ENCODE results near the gene ZBTB6.
A peak's percentile ranks its signal among the peaks of the same experiment; 100 is the strongest.
"Not testable (repeated sequence)": the region's sequence is repeated elsewhere in the genome, so short reads cannot be mapped to it uniquely, and the experiment has no call there.

Gene ZBTB6

DNA sequence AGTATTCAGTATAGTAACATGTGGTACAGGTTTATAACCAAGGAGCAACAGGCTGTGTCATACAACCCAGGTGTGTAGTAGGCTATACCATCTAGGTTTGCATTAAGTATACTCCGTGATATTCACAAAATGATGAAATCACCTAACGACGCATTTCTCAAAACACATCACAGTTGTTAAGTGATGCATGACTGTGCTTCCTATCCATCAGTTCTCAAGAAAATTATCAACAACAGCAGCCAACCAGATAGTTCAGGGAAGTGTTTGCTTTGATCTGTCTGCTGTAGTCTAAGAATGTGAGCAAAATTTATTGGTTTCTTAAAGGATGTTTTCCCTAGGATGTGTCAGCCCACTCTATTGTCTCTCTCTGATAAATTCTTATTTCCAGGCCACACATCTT is 10.8 kb upstream of the ZBTB6 start:
- DNase-seq, result no peak

DNA sequence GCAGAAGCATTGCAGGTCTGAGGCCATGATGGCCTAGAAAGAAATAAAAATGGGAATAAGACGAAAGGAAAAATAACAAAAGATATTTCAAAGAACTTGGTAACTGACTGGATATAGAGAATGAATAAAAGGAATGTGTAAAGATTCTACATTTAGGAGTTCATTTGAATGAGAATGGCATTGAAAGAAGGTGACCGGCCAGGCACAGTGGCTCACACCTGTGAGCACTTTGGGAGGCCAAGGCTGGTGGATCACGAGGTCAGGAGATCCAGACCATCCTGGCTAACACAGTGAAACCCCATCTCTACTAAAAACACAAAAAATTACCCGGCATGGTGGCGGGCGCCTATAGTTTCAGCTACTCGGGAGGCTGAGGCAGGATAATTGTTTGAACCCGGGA is 9.6 kb upstream of the ZBTB6 start:
- DNase-seq, result no peak

- no peak for DNase-seq
These were observed 5.2 kb upstream of the ZBTB6 start for GRCh38 chr9:122918310-122918709.

DNA sequence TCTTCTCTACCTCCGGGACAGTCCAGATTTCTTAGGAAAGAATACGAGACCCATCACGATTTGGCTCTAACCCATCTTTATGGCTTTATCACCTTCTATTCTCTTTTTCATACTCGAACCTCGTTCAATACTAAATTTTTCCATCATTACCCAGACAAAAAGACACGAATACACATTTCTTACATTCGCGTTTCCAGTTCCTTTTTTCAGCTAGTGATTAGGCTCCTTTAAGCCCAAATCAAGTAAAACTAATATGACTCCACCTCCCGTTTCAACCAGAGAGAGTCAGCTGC is 506 bp downstream of the ZBTB6 start:
- no peak for DNase-seq

GRCh38 chr9:122906122-122906521 is 7.0 kb downstream of the ZBTB6 start:
- not testable (repeated sequence) for DNase-seq

- DNase-seq, result peak; percentile 99 to 100
These were observed 8.1 kb downstream of the ZBTB6 start, which contains the start of gene RC3H2 for GRCh38 chr9:122904823-122905710. Gene RC3H2 (minus strand): TSS chr9:122905359. CDS start chr9:122897509, 7,850 bp downstream.

- peak in 1 of 2 donors; percentile 39 for DNase-seq
These were observed 8.7 kb downstream of the ZBTB6 start for GRCh38 chr9:122904466-122904822.

DNA sequence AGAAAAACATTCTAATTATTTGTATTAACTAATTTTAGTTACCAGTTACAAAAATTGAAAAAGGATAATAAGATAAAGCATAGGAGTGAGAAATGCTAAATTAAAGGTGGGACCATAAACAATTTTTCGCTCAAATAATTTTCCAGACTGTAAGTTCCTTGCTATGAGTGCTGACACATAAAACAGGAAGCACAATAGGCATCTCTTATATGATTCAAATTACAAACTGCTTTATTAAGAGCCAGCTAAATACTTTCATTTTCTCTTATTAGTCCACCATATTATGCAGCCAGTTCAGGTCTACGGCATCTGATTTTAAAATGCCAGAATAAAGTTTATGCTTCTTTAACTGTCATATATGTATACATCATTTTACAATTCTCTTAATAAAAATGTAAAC is 12.3 kb downstream of the ZBTB6 start:
- no peak for DNase-seq

GRCh38 chr9:122897969-122898368 is 15.2 kb downstream of the ZBTB6 start:
- no peak for DNase-seq

- no peak for DNase-seq
These were observed 24.6 kb downstream of the ZBTB6 start for GRCh38 chr9:122888480-122888879.

DNA sequence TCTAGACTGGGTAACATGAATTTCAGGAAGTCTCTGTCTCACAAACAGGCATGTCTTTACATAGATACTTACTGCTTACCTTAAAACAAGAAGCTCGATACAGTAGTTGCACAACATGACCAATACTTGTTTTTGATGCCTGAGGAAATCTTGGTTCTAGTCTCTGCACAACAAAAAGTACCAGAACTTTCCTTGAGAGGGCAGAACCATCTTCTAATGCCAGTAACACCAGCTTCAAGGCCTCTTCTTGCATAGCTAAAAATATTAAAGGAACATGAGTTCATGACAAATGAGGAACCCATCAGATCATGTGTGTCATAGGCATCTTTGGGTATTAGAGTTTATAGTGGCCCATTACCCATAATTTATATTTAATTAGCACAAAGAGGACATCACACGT is 30.0 kb downstream of the ZBTB6 start:
- no peak for DNase-seq

GRCh38 chr9:122879443-122879842 is 33.7 kb downstream of the ZBTB6 start:
- no peak for DNase-seq

DNA sequence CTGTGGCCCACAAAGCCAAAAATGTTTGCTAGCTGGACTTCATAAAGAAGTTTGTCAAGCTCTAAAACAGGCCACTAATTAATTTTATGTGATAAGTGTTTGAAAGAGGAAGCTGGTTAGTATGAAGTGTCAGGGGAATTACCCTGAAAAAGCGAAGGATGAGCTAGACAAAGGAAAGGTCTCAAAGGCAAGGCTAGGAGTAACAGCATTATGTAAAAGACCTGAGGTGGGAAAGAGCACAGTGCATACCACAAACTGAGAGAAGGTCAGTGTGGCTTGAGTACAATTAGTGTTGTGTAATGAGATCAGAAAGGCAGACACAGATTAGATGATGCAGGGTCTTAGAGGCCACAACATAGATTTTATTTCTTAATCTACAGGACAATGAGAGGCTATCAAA is 37.6 kb downstream of the ZBTB6 start:
- DNase-seq, result no peak

- not testable (repeated sequence) for DNase-seq
These were observed 45.8 kb downstream of the ZBTB6 start for GRCh38 chr9:122867276-122867675.

DNA sequence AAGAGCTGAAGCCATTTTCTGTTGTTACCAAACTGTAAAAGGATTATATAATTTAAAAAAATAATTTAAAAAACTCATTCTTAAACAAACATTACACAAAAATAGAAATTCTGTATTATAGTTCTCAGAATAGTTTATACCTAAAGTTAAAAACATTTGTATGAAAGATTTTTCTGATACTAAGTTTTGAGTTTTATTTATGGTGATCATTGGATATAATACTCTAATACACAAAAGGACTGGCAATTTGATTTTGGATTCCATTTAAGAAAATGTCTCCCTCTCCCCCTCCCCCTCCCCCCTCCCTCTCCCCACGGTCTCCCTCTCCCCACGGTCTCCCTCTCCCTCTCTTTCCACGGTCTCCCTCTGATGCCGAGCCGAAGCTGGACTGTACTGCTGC is 47.0 kb downstream of the ZBTB6 start:
- no peak for DNase-seq

DNA sequence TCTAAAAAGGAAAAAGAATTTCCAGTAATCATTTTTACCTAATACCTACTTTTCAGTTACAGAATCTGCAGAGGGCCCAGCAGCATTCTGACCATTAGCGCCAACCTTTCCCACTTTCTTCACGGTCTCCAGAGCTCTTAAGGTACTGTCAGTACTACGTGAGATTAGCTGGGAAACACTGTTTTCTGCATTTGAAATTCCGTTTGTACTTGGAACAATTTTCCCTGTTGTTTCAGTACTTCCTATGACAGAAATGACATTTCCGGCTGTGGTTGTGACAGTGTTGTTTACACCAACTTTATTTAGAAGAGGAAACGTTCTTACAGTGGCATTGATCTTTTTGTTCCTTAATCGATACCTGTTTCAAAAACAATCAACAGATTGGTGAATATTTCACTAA is 47.8 kb downstream of the ZBTB6 start:
- no peak for DNase-seq

- no peak for DNase-seq
These were observed 49.7 kb downstream of the ZBTB6 start for GRCh38 chr9:122863407-122863806.

DNA sequence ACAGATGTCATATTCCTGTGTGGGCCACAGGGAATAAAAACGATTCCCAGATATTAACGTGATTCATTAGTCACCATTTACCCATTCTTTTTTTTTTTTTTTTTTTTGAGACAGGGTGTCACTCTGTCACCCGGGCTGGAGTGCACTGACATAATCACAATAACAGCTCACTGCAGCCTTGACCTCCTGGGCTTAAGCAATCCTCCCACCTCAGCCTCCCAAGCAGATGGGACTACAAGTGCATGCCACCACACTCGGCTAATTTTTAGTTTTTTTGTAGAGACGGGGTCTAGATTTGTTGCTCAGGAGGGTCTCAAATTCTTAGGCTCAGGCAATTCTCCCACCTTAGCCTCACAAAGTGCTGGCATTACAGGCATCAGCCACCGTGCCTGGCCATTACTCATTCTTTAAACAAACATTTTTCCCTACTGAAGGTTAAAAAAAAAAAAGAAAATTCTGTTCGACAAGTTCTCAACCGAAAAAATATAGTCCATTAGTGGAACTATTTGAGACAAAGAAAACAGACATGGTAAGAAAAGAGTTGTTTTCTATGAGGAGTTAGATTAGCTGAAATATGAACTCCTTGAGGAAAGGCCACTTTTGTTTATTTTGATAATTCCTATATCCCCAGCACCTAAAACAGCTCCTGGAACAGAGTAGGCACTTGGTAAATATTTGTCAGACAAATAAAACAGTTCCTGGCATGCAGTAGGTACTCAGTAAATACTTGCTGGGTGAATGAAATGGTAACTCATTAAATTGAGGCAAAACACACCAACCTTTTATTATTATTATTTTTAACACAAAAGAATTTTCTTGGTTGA is 52.6 kb downstream of the ZBTB6 start:
- no peak for DNase-seq

Data from hippocampal formation (tissue), 2 donors.